NT2/D1 (cell line): ENCODE measurements around the gene ATP5PD.

ENCODE experiments used
- DNase-seq: peaks from one replicate; pipeline ENCODE4 v3.0.0-alpha.2; 2011; ENCODE audit warnings: low read depth, low spot score
- H3K27me3 ChIP-seq: 2 replicates; pipeline ENCODE4 v1.6.0; 2011; ENCODE audit warnings: mild to moderate bottlenecking; ENCODE audit not compliant: insufficient read length, insufficient read depth
- H3K36me3 ChIP-seq: 2 replicates; pipeline ENCODE4 v1.6.1; 2011; ENCODE audit warnings: mild to moderate bottlenecking, low read length, mixed read lengths; ENCODE audit not compliant: insufficient read depth, insufficient read length
- H3K4me1 ChIP-seq: 2 replicates; pipeline ENCODE4 v1.5.1; 2011; ENCODE audit not compliant: insufficient read depth, insufficient read length
- H3K4me3 ChIP-seq: 2 replicates; pipeline ENCODE4 v1.5.1; 2011; ENCODE audit warnings: low read depth; ENCODE audit not compliant: insufficient read length
- H3K9ac ChIP-seq: 2 replicates; pipeline ENCODE4 v1.6.0; 2011; ENCODE audit warnings: low read depth; ENCODE audit not compliant: insufficient read length
- H3K9me3 ChIP-seq: 2 replicates; pipeline ENCODE4 v1.5.1; 2011; ENCODE audit warnings: mild to moderate bottlenecking, low read length; ENCODE audit not compliant: insufficient read depth
- SUZ12 ChIP-seq: IDR thresholded peaks from 2 replicates; pipeline ENCODE4 v1.6.1; 2011; ENCODE audit not compliant: insufficient read length, insufficient read depth; ENCODE audit errors: extremely low read depth
- YY1 ChIP-seq: IDR thresholded peaks from 2 replicates; pipeline ENCODE4 v1.6.1; 2011; ENCODE audit not compliant: insufficient read length, insufficient read depth
- ZNF274 ChIP-seq: IDR thresholded peaks from 2 replicates; pipeline ENCODE4 v1.6.1; 2011; ENCODE audit warnings: mild to moderate bottlenecking, low read depth, low read length

The ATP5PD gene

DNA sequence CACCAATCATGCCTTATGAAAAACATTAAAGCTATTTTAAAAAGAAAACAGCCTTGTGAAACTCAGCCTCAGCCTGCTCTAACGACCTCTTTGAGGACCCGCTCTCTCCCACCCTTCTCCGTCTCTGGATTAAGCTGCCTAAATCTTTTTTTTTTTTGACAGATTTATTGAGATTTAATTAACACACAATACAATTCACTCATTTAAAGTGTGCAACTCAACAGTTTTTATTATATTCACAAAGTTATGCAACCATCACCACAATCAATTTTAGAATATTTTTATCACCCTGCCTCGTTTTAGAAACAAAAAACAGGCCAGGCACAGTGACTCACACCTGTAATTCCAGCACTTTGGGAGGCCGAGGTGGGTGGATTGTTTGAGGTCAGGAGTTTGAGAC, 50.9 kb downstream of the ATP5PD start:
- H3K4me3 ChIP-seq, result no peak overlapping the region
- H3K9ac ChIP-seq, result no peak overlapping the region
- TF ChIP-seq YY1 (no peak), SUZ12 (no peak), ZNF274 (no peak)
- H3K36me3 ChIP-seq, result peaks cover 42% of the 10 kb centered on the region
- peaks cover 9% of the 10 kb centered on the region for H3K4me1 ChIP-seq
- H3K9me3 ChIP-seq, result no peaks in the 10 kb centered on the region
- no peak for DNase-seq
- no peaks in the 10 kb centered on the region for H3K27me3 ChIP-seq

DNA sequence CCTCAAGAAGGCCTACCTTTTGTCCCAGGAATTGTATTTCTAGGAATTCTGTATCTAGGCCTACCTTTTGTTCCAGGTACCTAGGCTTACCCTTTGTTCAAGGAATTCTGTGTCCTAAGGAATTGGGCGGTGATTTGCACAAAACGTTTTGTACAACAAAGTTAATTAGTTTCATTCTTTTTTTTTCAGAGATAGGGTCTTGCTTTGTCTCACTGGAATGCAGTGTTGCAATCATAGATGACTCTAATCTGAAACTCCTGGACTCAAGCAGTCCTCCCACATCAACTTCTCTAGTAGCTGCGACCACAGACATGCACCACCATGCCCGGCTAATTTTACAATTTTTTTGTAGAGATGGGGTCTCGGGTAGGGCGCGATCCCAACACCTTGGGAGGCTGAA, 52.3 kb downstream of the ATP5PD start:
- no peak for DNase-seq
- Histone ChIP-seq H3K9me3 (no peaks in the 10 kb centered on the region), H3K36me3 (peaks cover 47% of the 10 kb centered on the region), H3K4me1 (peaks cover 9% of the 10 kb centered on the region), H3K4me3 (no peak overlapping the region), H3K9ac (no peak overlapping the region), H3K27me3 (no peaks in the 10 kb centered on the region)
- TF ChIP-seq YY1, result no peak
- TF ChIP-seq SUZ12, result no peak
- TF ChIP-seq ZNF274, result no peak

- no peaks in the 10 kb centered on the region for H3K9me3 ChIP-seq
- TF ChIP-seq SUZ12, result no peak
- no peak for TF ChIP-seq YY1
- TF ChIP-seq ZNF274, result no peak
- no peak overlapping the region for H3K4me3 ChIP-seq
- no peaks in the 10 kb centered on the region for H3K27me3 ChIP-seq
- peaks cover 16% of the 10 kb centered on the region for H3K4me1 ChIP-seq
- H3K36me3 ChIP-seq, result peaks cover 48% of the 10 kb centered on the region
- no peak for DNase-seq
- no peak overlapping the region for H3K9ac ChIP-seq
These were observed 54.5 kb downstream of the ATP5PD start for GRCh38 chr17:74992223-74992622.

GRCh38 chr17:74990581-74991105, 56.1 kb downstream of the ATP5PD start:
- Histone ChIP-seq H3K27me3 (no peaks in the 10 kb centered on the region), H3K36me3 (peaks cover 43% of the 10 kb centered on the region), H3K4me3 (no peak overlapping the region), H3K9me3 (no peaks in the 10 kb centered on the region), H3K9ac (peak overlapping the region; percentile 38), H3K4me1 (peaks cover 18% of the 10 kb centered on the region)
- DNase-seq, result no peak
- TF ChIP-seq ZNF274, result no peak
- TF ChIP-seq SUZ12, result no peak
- TF ChIP-seq YY1, result no peak
